Common myeloid progenitor, CD34-positive (primary cell): Measurements from ENCODE around the gene M1AP.

Experiments used
- CTCF ChIA-PET: fragments of 350-600 bp; sonication (Branson Sonifier 250); formaldehyde crosslinking; loops from one replicate; lab custom pipeline; 2021; ENCODE audit warnings: antibody characterized with exemption; lab: Charles Lee
- POLR2A ChIA-PET: fragments of 350-600 bp; sonication (Branson Sonifier 250); formaldehyde crosslinking; loops from one replicate; lab custom pipeline; 2021; ENCODE audit warnings: antibody characterized with exemption; lab: Charles Lee
- DNase-seq, 3 donors: peaks; one replicate each; pipeline versions ENCODE4 v3.0.0 to v3.0.0-alpha.2; 2013
- H3K27ac ChIP-seq, 2 experiments: 1 replicate in 1 of 2; 2 replicates in 1 of 2; pipeline ENCODE4 v1.7.0; 2013; ENCODE audit warnings: inconsistent platforms in 2 of 2, low read length in 2 of 2, mild to moderate bottlenecking in 2 of 2, low read depth in 1 of 2, moderate library complexity in 1 of 2; ENCODE audit not compliant: severe bottlenecking in 2 of 2, insufficient read depth in 1 of 2, poor library complexity in 1 of 2
- H3K27me3 ChIP-seq, 5 experiments: replicated peaks in 2 of 5; 1 replicate in 3 of 5; 2 replicates in 2 of 5; pipeline versions ENCODE4 v1.6.1 to v1.7.0; 2013; ENCODE audit warnings: low read length in 4 of 5, mild to moderate bottlenecking in 2 of 5, moderate library complexity in 2 of 5, inconsistent platforms in 1 of 5; ENCODE audit not compliant: insufficient read depth in 5 of 5, control insufficient read depth in 4 of 5
- H3K36me3 ChIP-seq, 4 experiments: 1 replicate in 2 of 4; 2 replicates in 2 of 4; pipeline versions ENCODE4 v1.6.1 to v1.7.0; 2013; ENCODE audit warnings: low read length in 3 of 4, control low read depth in 1 of 4, mild to moderate bottlenecking in 1 of 4; ENCODE audit not compliant: control insufficient read depth in 4 of 4, insufficient read depth in 4 of 4
- H3K4me1 ChIP-seq, 4 experiments: 1 replicate in 3 of 4; 2 replicates in 1 of 4; pipeline versions ENCODE4 v1.6.1 to v1.7.1; 2013; ENCODE audit warnings: low read length in 3 of 4, mild to moderate bottlenecking in 3 of 4, control low read depth in 1 of 4, inconsistent platforms in 1 of 4, moderate library complexity in 1 of 4; ENCODE audit not compliant: control insufficient read depth in 4 of 4, insufficient read depth in 4 of 4; ENCODE audit errors: control extremely low read depth in 1 of 4
- H3K4me3 ChIP-seq, 7 experiments: 1 replicate in 4 of 7; 2 replicates in 3 of 7; pipeline versions ENCODE4 v1.5.1 to v1.7.0; 2013; ENCODE audit warnings: mild to moderate bottlenecking in 7 of 7, low read length in 6 of 7, moderate library complexity in 6 of 7, inconsistent platforms in 2 of 7, low read depth in 2 of 7, control low read depth in 1 of 7; ENCODE audit not compliant: insufficient read depth in 4 of 7, control insufficient read depth in 1 of 7; ENCODE audit errors: extremely low read depth in 1 of 7
- H3K9me3 ChIP-seq, 5 experiments: 1 replicate in 4 of 5; 2 replicates in 1 of 5; pipeline versions ENCODE4 v1.6.1 to v1.7.1; 2013; ENCODE audit warnings: low read length in 4 of 5, mild to moderate bottlenecking in 2 of 5, inconsistent platforms in 1 of 5, low read depth in 1 of 5, moderate library complexity in 1 of 5; ENCODE audit not compliant: control insufficient read depth in 4 of 5, insufficient read depth in 2 of 5; ENCODE audit errors: control extremely low read depth in 1 of 5
- WGBS: methylation state at CpG from one replicate; pipeline ENCODE4 v1.1.5; 2013; ENCODE audit not compliant: insufficient coverage; 5-methylcytosine and 5-hydroxymethylcytosine counted together

The M1AP gene

DNA sequence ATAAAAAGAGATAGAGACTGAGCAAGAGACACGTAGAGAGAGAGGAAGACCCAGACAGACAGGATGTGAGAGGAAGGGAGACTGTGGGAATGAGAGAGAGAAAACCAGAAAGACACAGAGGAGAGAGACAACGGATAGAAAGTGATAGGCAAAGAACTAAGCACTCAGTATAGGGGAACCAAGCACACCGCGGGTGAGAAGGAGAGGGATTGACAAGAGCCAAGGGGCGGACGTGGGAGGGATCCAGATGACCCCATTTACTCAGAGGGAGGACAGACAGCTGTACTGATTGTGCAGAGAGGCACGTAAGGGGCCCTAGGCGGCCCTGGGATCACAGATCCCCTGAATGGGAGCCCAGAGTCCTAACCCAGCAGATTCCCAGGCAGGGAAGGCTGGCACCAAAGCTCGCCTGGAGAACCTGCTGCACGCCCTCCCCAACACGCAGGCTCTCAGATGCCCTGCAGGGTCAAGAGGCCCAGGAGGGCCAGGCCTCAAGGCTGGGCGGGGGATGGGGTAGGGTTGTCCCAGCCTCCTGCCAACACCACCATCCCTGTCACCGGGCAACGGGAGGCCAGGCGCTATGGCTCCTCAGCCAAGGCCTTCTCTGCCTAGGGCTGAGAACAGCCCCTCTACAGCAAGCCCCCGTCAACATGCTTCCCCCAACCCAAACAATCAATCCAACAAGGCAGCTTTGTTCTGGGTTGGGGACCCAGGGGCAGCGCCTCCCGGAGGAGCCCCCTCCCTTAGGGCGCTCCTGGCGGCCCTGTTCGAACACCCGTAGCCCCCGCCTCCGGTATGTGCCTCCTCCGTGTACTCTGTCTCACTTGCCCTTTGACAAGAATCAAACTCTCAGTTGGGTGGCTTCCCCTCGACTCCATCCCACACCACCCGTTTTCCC is 95.0 kb downstream of the M1AP start:
- DNase-seq, result peak in 1 of 3 donors; percentile 27

DNA sequence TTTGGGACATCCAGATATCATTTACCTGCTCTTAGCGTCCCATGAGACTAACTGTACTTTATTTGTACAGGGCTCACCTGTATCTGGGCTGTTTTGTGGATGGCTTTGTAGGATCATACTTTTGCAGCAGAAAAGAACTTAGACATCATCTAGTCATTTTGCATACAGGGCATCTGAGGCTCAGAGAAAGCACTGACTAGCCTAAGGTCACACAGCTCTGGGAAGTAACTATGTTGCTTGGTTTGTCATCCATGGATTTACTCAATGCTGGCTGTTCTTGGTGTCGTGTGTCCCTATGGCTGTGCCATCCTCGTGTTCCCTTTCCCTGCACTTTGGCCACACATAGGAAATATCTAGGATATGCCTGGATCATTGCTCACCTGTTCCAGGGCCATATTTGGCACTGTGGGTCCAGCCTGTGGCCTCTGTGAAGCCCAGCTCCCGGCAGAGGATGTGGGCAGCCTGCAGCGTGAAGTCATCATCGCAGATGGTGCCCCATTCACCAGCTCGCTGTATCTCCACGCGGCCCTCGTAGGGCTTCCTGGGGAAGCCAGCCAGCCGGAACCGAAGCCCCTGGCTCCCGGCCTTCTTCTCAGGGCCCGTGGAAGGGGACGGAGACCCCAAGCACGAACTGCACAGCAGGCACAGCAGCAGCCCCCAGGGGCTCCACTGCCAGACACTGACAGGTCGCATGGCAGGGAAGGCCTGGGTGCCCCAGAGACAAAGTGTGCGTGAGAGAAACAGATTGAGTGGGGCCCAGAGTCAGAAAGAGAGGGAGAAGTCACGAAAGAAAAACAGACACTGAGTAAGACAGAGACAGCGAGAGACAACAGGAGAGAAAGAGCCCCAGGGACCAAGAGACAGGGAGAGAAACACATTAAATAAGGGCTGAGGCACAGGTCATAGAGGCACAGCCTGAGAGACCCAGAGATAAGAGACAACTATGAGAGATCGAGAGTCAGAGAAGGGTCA is 95.9 kb downstream of the M1AP start:
- Histone ChIP-seq H3K4me3 (no peak overlapping the region), H3K27ac (no peak overlapping the region), H3K9me3 (no peaks in the 10 kb centered on the region), H3K36me3 (peaks cover 0 to 20% (median 10%) of the 10 kb centered on the region in 4 experiments), H3K27me3 (no peaks in the 10 kb centered on the region), H3K4me1 (peaks cover 6 to 78% (median 55%) of the 10 kb centered on the region in 4 experiments)
- ChIA-PET POLR2A (interaction anchor here (0.6 kb wide), 1 partner anchor 219 kb away, joined by 3 read pairs; no protein-coding TSS in a partner anchor), CTCF (interaction anchor here (1.0 to 3.4 kb wide), 6 partner anchors 14 to 34 kb away, joined by 3 to 22 read pairs (median 4); no protein-coding TSS in a partner anchor)
- DNase-seq, result peak in 2 of 3 donors; percentile 53 to 61
- WGBS, result 67% methylated on average over 21 of the region's 21 CpGs

More for the DNA sequence above, 95.0 kb downstream of the M1AP start:
- no peaks in the 10 kb centered on the region for H3K27me3 ChIP-seq
- 93% methylated on average over 25 of the region's 27 CpGs for WGBS
- peak overlapping the region in 1 of 2 experiments; percentile 78 for H3K27ac ChIP-seq
- POLR2A ChIA-PET, result interaction anchor here (0.6 to 2.4 kb wide), 3 partner anchors 14 to 218 kb away, joined by 3 to 9 read pairs (median 3); partner anchors contain the start of gene WBP1
- CTCF ChIA-PET, result interaction anchor here (0.7 to 3.4 kb wide), 6 partner anchors 15 to 50 kb away, joined by 3 to 22 read pairs (median 3); no protein-coding TSS in a partner anchor
- no peaks in the 10 kb centered on the region for H3K9me3 ChIP-seq
- H3K4me1 ChIP-seq, result peaks cover 2 to 82% (median 52%) of the 10 kb centered on the region in 4 experiments
- peak overlapping the region in 6 of 7 experiments; percentile 70 to 98 (median 94) for H3K4me3 ChIP-seq
- H3K36me3 ChIP-seq, result peaks cover 0 to 29% (median 11%) of the 10 kb centered on the region in 4 experiments

DNA sequence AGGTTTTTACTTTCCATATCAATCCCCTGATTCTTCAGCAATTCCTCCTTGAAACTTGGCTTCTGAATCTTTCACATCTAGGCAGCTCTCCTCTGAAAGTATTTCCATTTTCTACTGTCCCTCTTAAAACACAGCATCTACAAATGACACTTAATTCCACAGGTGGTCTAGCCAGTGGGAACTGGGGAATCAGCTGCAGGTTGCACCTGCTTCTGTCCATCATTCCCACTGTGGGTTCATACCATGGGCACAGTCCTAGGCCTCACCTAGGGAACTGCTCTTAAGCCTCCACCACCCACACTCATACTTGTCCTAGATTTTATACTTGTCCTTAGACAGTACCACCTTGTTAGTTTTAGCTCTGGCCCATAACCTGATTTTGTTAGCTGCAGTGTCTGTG is 96.6 kb downstream of the M1AP start:
- CTCF ChIA-PET, result interaction anchor here (1.0 to 3.4 kb wide), 5 partner anchors 15 to 35 kb away, joined by 3 to 22 read pairs (median 4); no protein-coding TSS in a partner anchor
- Histone ChIP-seq H3K27me3 (no peaks in the 10 kb centered on the region), H3K36me3 (peaks cover 0 to 13% (median 3%) of the 10 kb centered on the region in 4 experiments), H3K4me3 (no peak overlapping the region), H3K4me1 (peaks cover 6 to 71% (median 54%) of the 10 kb centered on the region in 4 experiments), H3K27ac (no peak overlapping the region), H3K9me3 (no peaks in the 10 kb centered on the region)
- POLR2A ChIA-PET, result no interaction called here
- DNase-seq, result no peak

- ChIA-PET CTCF (interaction anchor here (1.0 to 3.4 kb wide), 6 partner anchors 9 to 67 kb away, joined by 3 to 22 read pairs (median 6); partner anchors contain the start of genes CCDC142 and TTC31), POLR2A (no interaction called here)
- WGBS, result 98% methylated on average over 5 of the region's 7 CpGs
- DNase-seq, result no peak
- Histone ChIP-seq H3K4me1 (peaks cover 6 to 59% (median 43%) of the 10 kb centered on the region in 4 experiments), H3K36me3 (peaks cover 0 to 3% (median 0%) of the 10 kb centered on the region in 4 experiments), H3K4me3 (peak overlapping the region in 4 of 7 experiments; percentile 67 to 89 (median 81)), H3K9me3 (no peaks in the 10 kb centered on the region), H3K27me3 (no peaks in the 10 kb centered on the region), H3K27ac (no peak overlapping the region)
Measured at GRCh38 chr2:74550231-74550630, 97.9 kb downstream of the M1AP start.

DNA sequence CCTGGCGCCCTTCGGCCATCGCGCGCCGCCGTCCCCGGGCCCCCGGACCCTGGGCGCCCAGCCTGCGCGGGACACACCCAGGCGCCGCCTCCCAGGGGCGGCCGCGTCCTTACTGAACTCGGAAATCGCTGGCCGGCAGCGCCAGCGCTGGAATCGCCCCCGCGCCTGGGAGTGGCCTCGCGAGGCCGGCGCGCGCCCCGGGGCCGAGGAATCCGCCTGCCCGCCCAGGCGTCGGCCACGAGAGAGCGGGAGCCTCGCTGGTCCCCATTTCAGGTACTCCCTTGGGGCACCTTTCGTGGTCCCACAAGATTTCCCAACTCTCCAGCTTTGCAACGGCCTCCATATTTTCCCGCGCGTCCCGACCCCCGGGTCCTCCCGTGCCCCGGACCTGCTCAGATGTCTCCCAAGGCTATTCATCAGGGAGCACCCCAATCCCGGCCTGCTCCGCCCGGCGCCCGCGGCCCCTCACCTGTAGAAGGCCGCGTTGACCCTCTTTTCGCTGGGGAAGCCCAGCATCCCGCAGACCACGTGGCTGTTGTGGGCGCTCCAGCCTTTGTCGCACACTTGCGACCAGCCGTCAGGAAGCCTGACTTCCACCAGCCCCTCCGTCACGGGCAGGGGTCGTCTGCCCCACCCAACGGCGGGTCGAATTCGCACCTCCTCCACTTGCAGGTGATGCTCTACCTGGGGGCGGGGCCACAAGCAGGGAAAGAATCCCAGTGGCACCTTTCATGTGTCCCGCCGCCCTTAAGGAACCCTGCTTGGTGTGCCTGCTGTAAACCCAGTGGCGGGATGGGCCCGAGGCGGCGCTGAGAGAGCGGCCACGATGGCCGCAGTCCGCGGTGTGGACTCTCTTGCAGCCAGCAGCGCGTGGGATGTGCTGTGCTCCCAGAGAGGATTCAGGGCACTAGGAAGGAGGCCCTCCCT is 99.0 kb downstream of the M1AP start:
- under 1% methylated on average over 82 of the region's 85 CpGs for WGBS
- peaks cover 0 to 3% (median 0%) of the 10 kb centered on the region in 4 experiments for H3K36me3 ChIP-seq
- ChIA-PET POLR2A (no interaction called here), CTCF (interaction anchor here (0.9 to 3.4 kb wide), 9 partner anchors 10 to 66 kb away, joined by 3 to 22 read pairs (median 3); partner anchors contain the start of genes CCDC142 and TTC31)
- H3K27ac ChIP-seq, result peak overlapping the region in 1 of 2 experiments; percentile 59
- no peaks in the 10 kb centered on the region for H3K9me3 ChIP-seq
- DNase-seq, result peak in 1 of 3 donors; percentile 37
- peak overlapping the region; percentile 67 to 89 (median 76) for H3K4me3 ChIP-seq
- peaks cover 6 to 57% (median 41%) of the 10 kb centered on the region in 4 experiments for H3K4me1 ChIP-seq
- no peaks in the 10 kb centered on the region for H3K27me3 ChIP-seq
